ENCODE data around the gene ZBED4.

ZBED4 gene

DNA sequence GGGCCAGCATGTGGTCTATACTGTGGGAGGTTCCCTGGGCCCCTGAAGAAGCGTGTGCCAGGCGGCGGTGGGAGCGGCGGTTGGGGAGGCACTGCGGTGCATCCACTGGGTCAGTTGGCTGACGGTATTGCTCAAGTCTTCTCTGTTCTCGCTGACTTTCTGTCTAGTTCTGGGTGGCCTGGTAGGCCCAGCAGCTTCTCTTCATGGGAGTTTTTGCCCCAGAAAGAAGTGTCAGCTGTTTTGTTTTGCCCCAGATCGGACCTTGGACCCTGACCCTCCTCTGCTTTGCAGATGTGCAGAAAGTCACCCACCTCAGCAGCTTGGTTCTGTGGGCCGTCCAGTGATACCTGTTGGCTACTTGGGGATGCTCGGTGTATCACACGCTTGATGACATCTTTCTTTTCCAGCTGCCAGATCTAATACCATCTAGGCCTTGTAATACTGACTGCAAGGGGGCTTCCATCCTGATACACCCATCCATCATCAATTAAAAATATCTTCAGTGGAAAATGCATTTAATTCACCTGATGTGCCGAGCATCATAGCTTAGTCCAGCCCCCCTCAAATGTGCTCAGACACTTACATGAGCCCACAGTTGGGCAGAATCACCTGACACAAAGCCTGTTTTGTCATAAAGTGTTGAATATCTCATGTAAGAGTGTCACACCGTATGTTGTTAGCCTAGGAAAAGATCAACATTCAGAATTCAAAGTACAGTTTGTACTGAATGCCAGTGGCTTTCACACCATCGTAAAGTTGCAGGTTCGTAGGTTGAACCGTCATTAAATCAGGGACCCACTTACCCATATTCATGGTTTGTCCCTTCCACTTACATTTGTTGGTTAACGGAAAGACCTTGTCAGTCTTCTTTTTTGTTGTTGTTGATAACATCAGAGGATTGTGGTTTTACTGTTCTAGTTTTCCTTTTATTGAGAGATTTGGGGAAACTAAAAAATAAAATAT lies 13.9 kb downstream of the ZBED4 start:
- ChIA-PET CTCF (interaction anchor here (0.8 kb wide), 1 partner anchor 20 kb away, joined by 3 read pairs; no protein-coding TSS in a partner anchor), POLR2A (interaction anchor here (0.6 kb wide), 1 partner anchor 15 kb away, joined by 3 read pairs; no protein-coding TSS in a partner anchor)
- no peak overlapping the region for H3K4me3 ChIP-seq (ENCODE audit: low read depth, low read length)
- TF ChIP-seq, protein P1, sequence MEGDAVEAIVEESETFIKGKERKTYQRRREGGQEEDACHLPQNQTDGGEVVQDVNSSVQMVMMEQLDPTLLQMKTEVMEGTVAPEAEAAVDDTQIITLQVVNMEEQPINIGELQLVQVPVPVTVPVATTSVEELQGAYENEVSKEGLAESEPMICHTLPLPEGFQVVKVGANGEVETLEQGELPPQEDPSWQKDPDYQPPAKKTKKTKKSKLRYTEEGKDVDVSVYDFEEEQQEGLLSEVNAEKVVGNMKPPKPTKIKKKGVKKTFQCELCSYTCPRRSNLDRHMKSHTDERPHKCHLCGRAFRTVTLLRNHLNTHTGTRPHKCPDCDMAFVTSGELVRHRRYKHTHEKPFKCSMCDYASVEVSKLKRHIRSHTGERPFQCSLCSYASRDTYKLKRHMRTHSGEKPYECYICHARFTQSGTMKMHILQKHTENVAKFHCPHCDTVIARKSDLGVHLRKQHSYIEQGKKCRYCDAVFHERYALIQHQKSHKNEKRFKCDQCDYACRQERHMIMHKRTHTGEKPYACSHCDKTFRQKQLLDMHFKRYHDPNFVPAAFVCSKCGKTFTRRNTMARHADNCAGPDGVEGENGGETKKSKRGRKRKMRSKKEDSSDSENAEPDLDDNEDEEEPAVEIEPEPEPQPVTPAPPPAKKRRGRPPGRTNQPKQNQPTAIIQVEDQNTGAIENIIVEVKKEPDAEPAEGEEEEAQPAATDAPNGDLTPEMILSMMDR (IDR thresholded peaks at IDR 0.05; ENCODE audit: insufficient read depth, low read length, missing control alignments): no peak
- no peak for DNase-seq (ENCODE audit: low read depth, low spot score)

DNA sequence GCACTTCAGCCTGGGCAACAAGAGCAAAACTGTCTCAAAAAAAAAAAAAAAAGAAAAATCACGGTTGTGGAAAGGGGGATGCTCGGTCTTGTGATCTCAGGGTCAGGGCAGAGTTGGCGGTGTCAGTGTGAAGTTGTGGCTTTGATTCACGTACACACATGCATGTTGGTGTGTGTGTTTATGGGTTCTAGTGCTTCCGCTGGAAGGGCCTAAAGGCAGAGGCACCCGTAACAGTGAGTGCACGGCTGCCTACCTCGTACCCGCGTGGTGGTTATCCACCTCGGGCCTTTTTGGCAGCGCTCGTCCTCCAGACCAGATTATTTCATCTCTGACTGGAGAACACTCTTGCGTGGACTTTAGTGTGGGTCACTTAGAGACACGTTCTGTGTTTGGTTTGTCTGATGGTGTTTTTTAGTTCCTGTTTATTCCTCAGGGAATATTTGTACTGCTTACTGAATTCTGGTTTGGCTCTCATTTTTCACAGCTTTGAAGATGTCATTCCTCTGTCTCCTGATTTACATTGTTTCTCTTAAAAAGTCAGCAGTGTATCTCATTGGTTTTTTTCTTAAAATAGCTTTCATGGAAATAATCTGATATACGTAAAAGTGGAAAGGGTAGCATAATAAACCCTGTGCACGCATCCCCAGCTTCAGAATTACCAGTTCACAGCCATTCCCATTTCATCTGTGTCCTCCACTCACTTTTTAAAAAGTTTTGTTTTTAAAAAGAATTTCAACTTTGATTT lies 15.6 kb downstream of the ZBED4 start:
- TF ChIP-seq, protein P1 (IDR thresholded peaks at IDR 0.05; ENCODE audit: insufficient read depth, low read length, missing control alignments): no peak
- no peak overlapping the region for H3K4me3 ChIP-seq (ENCODE audit: low read depth, low read length)
- no peak for DNase-seq (ENCODE audit: low read depth, low spot score)
- CTCF ChIA-PET: no interaction called here
- POLR2A ChIA-PET: no interaction called here

DNA sequence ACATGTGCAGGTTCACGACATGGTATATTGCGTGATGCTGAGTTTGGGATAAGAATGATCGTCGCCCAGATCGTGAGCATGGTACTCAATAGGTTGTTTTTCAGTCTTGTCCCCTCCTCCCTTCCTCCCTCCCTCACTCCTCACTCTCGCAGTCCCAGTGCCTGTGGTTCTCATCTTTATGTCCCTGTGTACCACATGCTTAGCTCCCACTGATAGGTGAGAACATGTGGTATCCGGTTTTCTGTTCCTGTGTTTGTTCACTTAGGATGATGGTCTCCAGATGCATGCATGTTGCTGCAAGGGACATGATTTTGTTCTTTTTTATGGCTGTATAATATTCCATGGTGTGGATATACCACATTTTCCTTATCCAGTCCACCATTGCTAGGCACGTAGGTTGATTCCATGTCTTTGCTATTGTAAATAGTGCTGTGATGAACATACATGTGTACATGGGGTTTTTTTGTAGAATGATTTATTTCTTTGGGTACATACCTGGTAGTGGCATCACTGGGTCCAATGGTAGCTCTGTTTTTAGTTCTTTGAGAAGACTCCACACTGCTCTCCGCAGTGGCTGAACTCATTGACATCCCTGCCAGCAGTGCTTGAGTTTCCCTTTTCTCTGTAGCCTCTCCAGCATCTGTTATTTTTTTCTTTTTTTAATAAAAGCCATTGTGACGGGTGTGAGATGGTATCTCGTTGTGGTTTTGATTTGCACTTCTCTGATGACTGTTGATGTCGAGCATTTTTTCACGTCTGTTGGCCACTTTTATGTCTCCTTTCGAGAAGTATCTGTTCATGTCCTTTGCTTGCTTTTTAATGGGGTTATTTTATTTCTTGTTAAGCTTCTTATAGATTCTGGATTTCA lies 16.4 kb downstream of the ZBED4 start:
- TF ChIP-seq, protein P1 (IDR thresholded peaks at IDR 0.05; ENCODE audit: insufficient read depth, low read length, missing control alignments): no peak
- H3K4me3 ChIP-seq (ENCODE audit: low read depth, low read length): no peak overlapping the region
- ChIA-PET POLR2A (no interaction called here), CTCF (interaction anchor here (1.4 kb wide), 1 partner anchor 11 kb away, joined by 5 read pairs; no protein-coding TSS in a partner anchor)
- DNase-seq (ENCODE audit: low read depth, low spot score): no peak

DNA sequence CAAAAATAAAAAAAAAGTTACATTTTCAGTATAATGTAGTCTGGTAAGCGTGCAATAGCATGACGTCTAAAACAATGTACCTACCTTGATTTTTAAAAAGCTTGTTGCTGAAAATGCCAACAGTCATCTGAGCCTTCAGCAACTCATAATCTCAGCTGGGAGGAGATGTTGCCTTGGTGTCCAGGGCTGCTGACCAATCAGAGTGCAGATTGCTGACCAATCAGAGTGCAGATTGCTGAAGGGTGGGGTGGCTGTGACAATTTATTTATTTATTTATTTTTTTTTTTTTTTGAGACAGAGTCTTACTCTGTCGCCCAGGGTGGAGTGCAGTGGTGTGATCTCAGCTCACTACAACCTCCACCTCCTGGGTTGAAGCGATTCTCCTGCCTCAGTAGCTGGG lies 17.8 kb downstream of the ZBED4 start:
- no peak overlapping the region for H3K4me3 ChIP-seq (ENCODE audit: low read depth, low read length)
- POLR2A ChIA-PET: no interaction called here
- TF ChIP-seq, protein P1 (IDR thresholded peaks at IDR 0.05; ENCODE audit: insufficient read depth, low read length, missing control alignments): no peak
- CTCF ChIA-PET: interaction anchor here (1.2 to 1.4 kb wide), 2 partner anchors 10 to 159 kb away, joined by 3 to 5 read pairs; no protein-coding TSS in a partner anchor
- DNase-seq (ENCODE audit: low read depth, low spot score): no peak

DNA sequence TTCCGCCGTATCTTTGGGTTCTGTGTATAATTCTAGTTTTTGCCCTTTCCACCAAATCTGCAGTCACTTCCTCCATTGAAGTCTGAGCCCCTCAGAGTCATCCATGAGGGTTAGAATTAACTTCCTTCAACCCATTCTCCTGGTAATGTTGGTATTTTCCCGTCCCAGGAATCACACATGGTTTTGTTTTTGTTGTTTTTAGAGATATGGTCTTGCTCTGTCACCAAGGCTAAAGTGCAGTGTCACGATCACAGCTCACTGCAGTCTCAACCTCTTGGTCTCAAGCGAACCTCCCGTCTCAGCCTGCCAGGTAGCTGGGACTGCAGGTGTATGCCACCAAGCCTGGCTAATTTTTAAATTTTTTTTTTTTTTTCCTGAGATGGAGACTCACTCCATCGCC lies 18.7 kb downstream of the ZBED4 start:
- H3K4me3 ChIP-seq (ENCODE audit: low read depth, low read length): no peak overlapping the region
- ChIA-PET CTCF (no interaction called here), POLR2A (interaction anchor here (1.0 kb wide), 1 partner anchor 22 kb away, joined by 3 read pairs; no protein-coding TSS in a partner anchor)
- no peak for DNase-seq (ENCODE audit: low read depth, low spot score)
- TF ChIP-seq, protein P1 (IDR thresholded peaks at IDR 0.05; ENCODE audit: insufficient read depth, low read length, missing control alignments): no peak
